Skin epidermis (tissue), 12 donors: ENCODE results near the gene TXLNB.
A peak's percentile ranks its signal among the peaks of the same experiment; 100 is the strongest.
"Not testable (repeated sequence)": the region's sequence is repeated elsewhere in the genome, so short reads cannot be mapped to it uniquely, and the experiment has no call there.

Experiments
- H3K27ac ChIP-seq, 21 experiments: fragments of 200-600 bp; sonication (generic) in 11 of 21; one replicate each; pipeline ENCODE4 v1.5.0; 2020; ENCODE audit warnings: mild to moderate bottlenecking in 3 of 21, inconsistent platforms in 2 of 21, moderate library complexity in 2 of 21
- H3K4me3 ChIP-seq, 7 experiments: fragments of 200-600 bp; sonication (generic) in 2 of 7; one replicate each; pipeline ENCODE4 v1.5.0; 2020; ENCODE audit warnings: inconsistent platforms in 2 of 7, mild to moderate bottlenecking in 2 of 7, moderate library complexity in 1 of 7

TXLNB gene

DNA sequence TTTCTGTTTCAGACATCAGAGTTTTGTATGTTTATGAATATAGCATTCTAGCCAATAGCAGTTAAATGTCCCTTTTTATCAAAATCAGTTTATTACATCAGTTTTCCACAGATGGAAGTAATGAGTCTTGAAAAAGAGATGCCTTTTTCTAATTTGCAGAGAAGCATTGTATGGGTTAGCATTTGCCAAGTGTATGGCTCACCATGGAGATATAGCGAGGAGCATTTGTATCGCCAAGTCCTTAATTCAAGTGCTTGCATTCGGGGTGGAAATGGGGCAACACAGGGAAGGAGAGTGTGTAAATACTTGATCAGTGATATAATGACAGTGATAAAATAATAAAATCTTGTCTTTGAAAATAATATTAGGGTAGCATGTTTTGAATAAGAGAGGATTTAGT, 42.9 kb downstream of the TXLNB start:
- no peak overlapping the region for H3K27ac ChIP-seq

GRCh38 chr6:139247618-139248017, 44.2 kb downstream of the TXLNB start:
- peak overlapping the region in 1 of 21 experiments; percentile 12 for H3K27ac ChIP-seq
- no peak overlapping the region for H3K4me3 ChIP-seq

More for the DNA sequence above, 42.9 kb downstream of the TXLNB start:
- H3K4me3 ChIP-seq: no peak overlapping the region

- H3K4me3 ChIP-seq: no peak overlapping the region
Measured at GRCh38 chr6:139243536-139243935, 48.3 kb downstream of the TXLNB start.

GRCh38 chr6:139242457-139243240, 49.1 kb downstream of the TXLNB start:
- no peak overlapping the region for H3K4me3 ChIP-seq
- no peak overlapping the region for H3K27ac ChIP-seq

More at GRCh38 chr6:139243536-139243935, 48.3 kb downstream of the TXLNB start:
- H3K27ac ChIP-seq: no peak overlapping the region

DNA sequence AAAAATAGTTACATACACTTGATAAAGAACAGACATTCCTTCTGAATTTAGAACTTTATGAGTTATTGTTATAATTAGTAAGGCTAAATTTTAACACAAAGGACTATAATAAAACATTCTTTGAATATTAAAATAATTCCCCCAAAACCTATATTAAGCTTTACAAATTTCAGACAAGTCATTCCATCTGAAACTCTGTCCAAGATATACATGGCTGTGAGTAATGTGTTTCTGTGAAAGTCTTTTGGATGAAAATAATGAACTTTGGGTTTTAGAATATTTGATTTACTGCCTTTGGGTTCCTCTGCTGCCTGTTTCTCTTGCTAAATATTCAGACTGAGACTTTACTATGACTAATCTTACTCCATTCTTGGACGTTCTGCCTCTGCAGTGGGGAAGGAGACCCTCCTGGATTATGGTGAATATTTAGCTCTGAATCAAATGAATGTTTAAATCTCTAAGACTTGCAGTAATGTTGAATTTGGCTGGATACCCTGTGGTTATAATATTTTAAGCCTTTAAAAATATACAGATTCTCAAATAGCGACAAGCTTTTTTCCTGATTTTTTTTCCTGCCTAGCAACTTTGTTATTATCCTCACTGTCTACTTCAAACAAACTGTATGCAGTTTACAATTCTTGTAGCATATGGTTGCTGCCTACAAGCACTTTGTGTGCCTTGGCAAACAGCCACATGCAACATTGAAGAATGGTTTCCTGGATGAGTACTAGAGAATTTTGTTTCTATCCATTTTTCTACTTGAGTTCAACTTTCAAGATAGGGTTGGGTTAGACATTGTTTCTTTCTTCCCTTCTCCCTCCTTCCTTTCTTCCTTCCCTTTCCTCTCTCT, 51.4 kb downstream of the TXLNB start:
- Histone ChIP-seq H3K4me3 (no peak overlapping the region), H3K27ac (no peak overlapping the region)

DNA sequence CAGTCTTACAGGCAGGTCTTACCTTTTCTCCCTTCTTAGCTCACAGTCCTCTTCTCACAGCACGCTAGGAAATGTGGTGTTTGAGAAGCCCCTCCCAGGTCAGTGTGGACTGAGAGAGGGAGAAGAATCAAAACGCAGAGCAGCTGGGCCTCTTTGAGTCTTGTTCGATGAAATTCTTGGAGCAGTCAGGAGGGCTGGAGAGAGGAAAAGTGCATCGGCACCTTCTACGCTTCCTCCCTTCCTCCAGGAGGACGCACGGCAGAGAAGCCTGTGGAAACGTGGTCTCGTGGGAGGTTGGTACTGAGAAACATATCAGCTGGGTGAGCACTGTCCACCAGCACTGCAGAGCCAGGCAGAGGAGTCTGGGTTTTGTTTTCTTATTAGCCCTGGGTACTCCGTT, 52.7 kb downstream of the TXLNB start:
- Histone ChIP-seq H3K4me3 (no peak overlapping the region), H3K27ac (no peak overlapping the region)

- no peak overlapping the region for H3K4me3 ChIP-seq
Measured at GRCh38 chr6:139236105-139236504, 55.7 kb downstream of the TXLNB start.

GRCh38 chr6:139235661-139236060, 56.1 kb downstream of the TXLNB start:
- Histone ChIP-seq H3K4me3 (no peak overlapping the region), H3K27ac (no peak overlapping the region)

More at GRCh38 chr6:139236105-139236504, 55.7 kb downstream of the TXLNB start:
- no peak overlapping the region for H3K27ac ChIP-seq

DNA sequence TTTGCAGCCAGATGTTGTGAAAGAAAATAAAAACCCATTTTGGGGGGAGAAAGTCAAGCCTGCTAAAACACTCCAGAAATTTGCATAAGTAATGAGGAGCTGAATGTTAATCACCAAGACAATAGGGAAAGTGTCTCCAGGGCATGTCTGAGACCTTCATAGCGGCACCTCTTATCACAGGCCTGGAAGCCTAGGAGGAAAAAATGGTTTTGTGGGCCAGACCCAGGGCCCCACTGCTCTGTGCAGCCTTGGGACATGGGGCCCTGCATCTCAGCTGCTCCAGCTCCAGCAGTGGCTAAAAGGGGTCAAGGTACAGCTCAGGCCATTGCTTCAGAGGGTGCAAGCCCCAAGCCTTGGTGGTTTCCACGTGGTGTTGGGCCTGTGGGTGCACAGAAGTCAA, 57.6 kb downstream of the TXLNB start:
- not testable (repeated sequence) for H3K4me3 ChIP-seq, H3K27ac ChIP-seq

- Histone ChIP-seq H3K27ac (no peak overlapping the region), H3K4me3 (no peak overlapping the region)
Measured at GRCh38 chr6:139231206-139231605, 60.6 kb downstream of the TXLNB start.

- no peak overlapping the region for H3K27ac ChIP-seq
Measured at GRCh38 chr6:139230391-139230840, 61.4 kb downstream of the TXLNB start.

DNA sequence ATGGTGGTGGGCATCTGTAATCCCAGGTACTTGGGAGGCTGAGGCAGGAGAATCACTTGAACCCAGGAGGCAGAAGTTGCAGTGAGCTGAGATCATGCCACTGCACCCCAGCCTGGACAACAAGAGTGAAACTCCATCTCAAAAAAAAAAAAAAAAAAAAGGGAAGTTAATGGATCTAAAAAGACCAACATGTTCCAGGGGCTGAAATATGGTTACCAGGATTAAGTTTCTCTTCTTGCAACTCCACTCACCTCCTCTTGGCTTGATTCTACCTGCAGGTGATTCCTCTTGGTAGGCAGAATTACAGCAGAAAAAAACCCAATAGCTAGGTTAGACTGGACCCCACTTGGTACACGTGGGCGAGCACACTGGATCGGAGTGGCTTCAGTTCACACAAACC, 63.4 kb downstream of the TXLNB start:
- H3K4me3 ChIP-seq, H3K27ac ChIP-seq: not testable (repeated sequence)

More at GRCh38 chr6:139230391-139230840, 61.4 kb downstream of the TXLNB start:
- no peak overlapping the region for H3K4me3 ChIP-seq

DNA sequence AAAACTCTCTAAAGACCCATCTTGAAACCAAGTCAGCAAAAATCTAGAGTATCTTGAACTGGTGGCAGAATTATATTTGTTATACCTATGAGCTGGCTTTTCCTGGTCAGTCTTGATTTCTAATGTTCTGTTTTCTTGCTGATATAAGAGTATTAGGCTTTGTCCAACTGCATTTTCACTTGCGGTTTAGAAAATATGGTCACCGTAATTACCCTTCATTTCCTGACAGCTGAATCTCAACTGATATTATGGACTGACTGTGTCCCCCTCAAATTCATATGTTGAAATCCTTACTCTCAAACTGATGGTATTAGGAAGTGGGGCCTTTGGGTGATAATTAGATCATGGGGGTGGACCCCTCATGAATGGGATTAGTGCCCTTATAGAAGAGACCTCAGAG, 72.1 kb downstream of the TXLNB start:
- Histone ChIP-seq H3K4me3 (no peak overlapping the region), H3K27ac (peak overlapping the region in 17 of 21 experiments; percentile 11 to 80 (median 59))

GRCh38 chr6:139219271-139219729, 72.5 kb downstream of the TXLNB start:
- no peak overlapping the region for H3K4me3 ChIP-seq
- H3K27ac ChIP-seq: peak overlapping the region in 17 of 21 experiments; percentile 11 to 80 (median 59)

DNA sequence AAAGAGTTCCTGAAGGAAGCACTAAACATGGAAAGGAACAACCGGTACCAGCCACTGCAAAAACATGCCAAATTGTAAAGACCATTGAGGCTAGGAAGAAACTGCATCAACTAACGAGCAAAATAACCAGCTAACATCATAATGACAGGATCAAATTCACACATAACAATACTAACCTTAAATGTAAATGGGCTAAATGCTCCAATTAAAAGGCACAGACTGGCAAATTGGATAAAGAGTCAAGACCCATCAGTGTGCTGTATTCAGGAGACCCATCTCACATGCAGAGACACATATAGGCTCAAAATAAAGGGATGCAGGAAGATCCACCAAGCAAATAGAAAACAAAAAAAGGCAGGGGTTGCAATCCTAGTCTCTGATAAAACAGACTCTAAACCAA, 79.3 kb downstream of the TXLNB start:
- H3K27ac ChIP-seq, H3K4me3 ChIP-seq: not testable (repeated sequence)

- H3K27ac ChIP-seq: not testable (repeated sequence)
Measured at GRCh38 chr6:139210766-139211165, 81.0 kb downstream of the TXLNB start.

DNA sequence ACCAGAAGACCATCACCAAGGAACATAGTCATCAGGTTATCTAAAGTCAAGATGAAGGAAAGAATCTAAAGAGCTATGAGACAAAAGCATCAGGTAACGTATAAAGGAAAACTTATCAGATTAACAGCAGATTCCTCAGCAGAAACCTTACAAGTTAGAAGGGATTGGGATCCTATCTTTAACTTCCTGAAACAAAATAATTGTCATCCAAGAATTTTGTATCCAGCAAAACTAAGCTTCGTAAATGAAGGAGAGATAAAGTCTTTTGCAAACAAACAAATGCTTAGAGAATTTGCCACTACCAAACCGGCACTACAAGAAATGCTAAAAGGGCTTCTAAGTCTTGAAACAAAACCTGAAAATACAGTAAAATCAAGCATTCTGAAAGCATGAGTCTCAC, 86.0 kb downstream of the TXLNB start:
- no peak overlapping the region for H3K27ac ChIP-seq
- H3K4me3 ChIP-seq: no peak overlapping the region

More at GRCh38 chr6:139210766-139211165, 81.0 kb downstream of the TXLNB start:
- H3K4me3 ChIP-seq: not testable (repeated sequence)

GRCh38 chr6:139204978-139205377, 86.8 kb downstream of the TXLNB start:
- no peak overlapping the region for H3K4me3 ChIP-seq
- H3K27ac ChIP-seq: no peak overlapping the region

GRCh38 chr6:139201378-139201777, 90.4 kb downstream of the TXLNB start:
- Histone ChIP-seq H3K27ac (no peak overlapping the region), H3K4me3 (no peak overlapping the region)

DNA sequence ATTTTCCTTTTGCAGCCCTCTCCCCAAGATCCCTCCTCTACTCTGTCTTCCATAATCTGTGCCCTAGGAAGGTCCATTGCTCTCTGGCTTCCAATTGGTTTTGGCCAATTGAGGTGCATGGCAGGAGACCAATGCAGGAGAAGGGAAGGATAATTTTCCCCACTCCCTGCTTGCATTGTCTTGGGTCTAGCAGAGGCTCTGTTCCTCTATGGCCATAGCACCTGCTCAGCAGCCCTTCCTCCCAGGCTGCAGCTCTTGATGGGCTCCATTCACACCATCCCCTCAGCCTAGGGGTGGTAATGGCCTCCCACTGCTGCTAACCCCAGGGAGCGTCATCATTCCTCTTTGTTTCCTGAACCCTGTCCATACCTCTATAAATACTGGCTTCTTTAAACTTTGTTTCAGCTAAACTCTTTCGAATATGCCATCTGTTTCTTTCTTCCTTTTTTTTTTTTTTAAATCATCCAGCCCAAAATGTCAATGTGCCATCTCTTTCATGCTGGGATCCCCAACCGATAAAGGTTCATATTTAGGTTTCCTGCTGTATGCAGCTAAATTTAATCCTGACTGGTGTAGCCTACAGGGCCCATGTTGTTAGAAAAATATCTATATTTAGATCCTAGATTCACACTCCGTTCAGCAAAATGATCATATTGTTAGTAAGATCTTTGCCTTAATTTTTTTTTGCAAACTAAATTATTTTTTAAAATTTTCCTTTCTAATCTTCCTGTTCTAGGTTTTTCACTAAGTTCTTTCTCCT, 93.1 kb downstream of the TXLNB start:
- Histone ChIP-seq H3K27ac (no peak overlapping the region), H3K4me3 (no peak overlapping the region)
